Naive thymus-derived CD4-positive, alpha-beta T cell (primary cell): ENCODE measurements around the gene CACHD1. TPM values are rescaled to one million over a fixed set of nuclear protein-coding genes. Genes with fewer than 3 reads are reported as not detected.

Experiments used
- ATAC-seq: fragments of 150-1000 bp; cut with Tn5 transposase; 2 replicates; pipeline ENCODE4 v1.10.0; 2021; ENCODE audit warnings: mild to moderate bottlenecking, moderate library complexity
- CTCF ChIA-PET: fragments of 350-600 bp; sonication (Branson Sonifier 250); formaldehyde crosslinking; loops from one replicate; lab custom pipeline; 2021; ENCODE audit warnings: antibody characterized with exemption; lab: Charles Lee
- POLR2A ChIA-PET: fragments of 350-600 bp; sonication (Branson Sonifier 250); formaldehyde crosslinking; loops from one replicate; lab custom pipeline; 2021; ENCODE audit warnings: antibody characterized with exemption, inconsistent platforms; lab: Charles Lee
- DNase-seq, 9 donors: peaks; one replicate each; pipeline versions ENCODE4 v3.0.0 to v3.0.0-alpha.2; 2020 to 2022; ENCODE audit warnings: mixed read lengths in 1 of 9
- H3K27ac ChIP-seq: one replicate; pipeline ENCODE4 v1.7.0; 2013; ENCODE audit warnings: mild to moderate bottlenecking, low read depth, low read length, moderate library complexity
- H3K27me3 ChIP-seq, 2 donors: one replicate each; pipeline ENCODE4 v1.7.0; 2013; ENCODE audit warnings: low read length in 2 of 2, mild to moderate bottlenecking in 2 of 2, moderate library complexity in 2 of 2; ENCODE audit not compliant: control insufficient read depth in 2 of 2, insufficient read depth in 2 of 2
- H3K36me3 ChIP-seq, 3 experiments: 1 replicate in 2 of 3; 2 replicates in 1 of 3; pipeline ENCODE4 v1.7.0; 2013; ENCODE audit warnings: low read length in 3 of 3, mild to moderate bottlenecking in 3 of 3, moderate library complexity in 1 of 3; ENCODE audit not compliant: insufficient read depth in 3 of 3, control insufficient read depth in 2 of 3
- H3K4me1 ChIP-seq, 2 donors: one replicate each; pipeline ENCODE4 v1.7.0; 2013; ENCODE audit warnings: low read length in 2 of 2, mild to moderate bottlenecking in 2 of 2, moderate library complexity in 1 of 2; ENCODE audit not compliant: control insufficient read depth in 2 of 2, insufficient read depth in 2 of 2
- H3K4me3 ChIP-seq: 2 replicates; pipeline ENCODE4 v1.7.0; 2013; ENCODE audit warnings: mild to moderate bottlenecking, low read length
- H3K9me3 ChIP-seq, 3 experiments: 1 replicate in 2 of 3; 2 replicates in 1 of 3; pipeline ENCODE4 v1.7.0; 2013; ENCODE audit warnings: low read length in 3 of 3; ENCODE audit not compliant: control insufficient read depth in 2 of 3
- H3K27ac Mint-ChIP-seq, 9 donors: one replicate each; pipeline ENCODE4 v1.8.0; 2020 to 2022; ENCODE audit warnings: mixed read lengths in 9 of 9, mild to moderate bottlenecking in 8 of 9, moderate library complexity in 5 of 9, inconsistent platforms in 2 of 9
- H3K27me3 Mint-ChIP-seq, 5 donors: one replicate each; pipeline ENCODE4 v1.8.0; 2021 to 2022; ENCODE audit warnings: mixed read lengths in 5 of 5, mild to moderate bottlenecking in 1 of 5
- H3K36me3 Mint-ChIP-seq, 5 donors: one replicate each; pipeline ENCODE4 v1.8.0; 2020 to 2022; ENCODE audit warnings: mixed read lengths in 5 of 5, mild to moderate bottlenecking in 3 of 5, inconsistent platforms in 1 of 5
- H3K4me1 Mint-ChIP-seq, 7 donors: one replicate each; pipeline ENCODE4 v1.8.0; 2020 to 2022; ENCODE audit warnings: mixed read lengths in 7 of 7, mild to moderate bottlenecking in 3 of 7, inconsistent platforms in 1 of 7
- H3K4me3 Mint-ChIP-seq, 10 donors: one replicate each; pipeline ENCODE4 v1.8.0; 2020 to 2022; ENCODE audit warnings: mild to moderate bottlenecking in 10 of 10, mixed read lengths in 10 of 10, moderate library complexity in 6 of 10, inconsistent platforms in 2 of 10
- H3K9me3 Mint-ChIP-seq, 11 donors: one replicate each; pipeline ENCODE4 v1.8.0; 2020 to 2022; ENCODE audit warnings: mixed read lengths in 11 of 11, mild to moderate bottlenecking in 4 of 11, inconsistent platforms in 1 of 11, moderate library complexity in 1 of 11
- intact Hi-C, 2 donors: fragments of 100-400 bp; cut with micrococcal nuclease; formaldehyde crosslinking; loops; one replicate each; pipeline ENCODE4 v1.15.1; 2023
- polyA plus RNA-seq, 2 donors: library from polyadenylated mRNA; unstranded; fragments of 300-500 nt; fragmentation: Illumina TruSeq; gene quantifications; one replicate each; pipeline ENCODE4 v1.2.3, GENCODE V29; 2021
- total RNA-seq, 6 experiments: library from RNA in 5 of 6; stranded (reverse) in 5 of 6; gene quantifications; 1 replicate in 5 of 6; 2 replicates in 1 of 6; pipeline ENCODE4 v1.2.3 and lab custom pipeline; 2021 to 2026

CACHD1 gene
- total and polyA plus RNA-seq, 7 experiments from 2014 or later: 0.15 to 9.0 (median 3.4) TPM

- intact Hi-C loops: no loop called here
- no peaks in the 10 kb centered on the region for H3K4me1 Mint-ChIP-seq
- no peaks in the 10 kb centered on the region for H3K9me3 Mint-ChIP-seq
- Histone ChIP-seq H3K27me3 (no peaks in the 10 kb centered on the region), H3K4me1 (no peaks in the 10 kb centered on the region), H3K27ac (no peak overlapping the region), H3K36me3 (no peaks in the 10 kb centered on the region), H3K4me3 (no peak overlapping the region), H3K9me3 (no peaks in the 10 kb centered on the region)
- H3K36me3 Mint-ChIP-seq: peaks cover 0 to 31% (median 9%) of the 10 kb centered on the region in 5 donors
- ChIA-PET POLR2A (no interaction called here), CTCF (no interaction called here)
- peaks cover 0 to 6% (median 0%) of the 10 kb centered on the region in 5 donors for H3K27me3 Mint-ChIP-seq
- no peak overlapping the region for H3K4me3 Mint-ChIP-seq
- DNase-seq (no peak), ATAC-seq (no peak)
- no peak overlapping the region for H3K27ac Mint-ChIP-seq
These were observed 199.3 kb downstream of the CACHD1 start for GRCh38 chr1:64669098-64669675.

GRCh38 chr1:64675718-64676345 is 205.9 kb downstream of the CACHD1 start:
- H3K9me3 Mint-ChIP-seq: no peaks in the 10 kb centered on the region
- no peaks in the 10 kb centered on the region for H3K9me3 ChIP-seq
- peak; percentile 57 for ATAC-seq
- H3K4me3 ChIP-seq: no peak overlapping the region
- H3K4me1 Mint-ChIP-seq: peaks cover 0 to 2% (median 0%) of the 10 kb centered on the region in 7 donors
- peak in 5 of 9 donors; percentile 16 to 29 (median 20) for DNase-seq
- peak overlapping the region in 1 of 9 donors; percentile 47 for H3K27ac Mint-ChIP-seq
- no peak overlapping the region for H3K4me3 Mint-ChIP-seq
- H3K27ac ChIP-seq: no peak overlapping the region
- peaks cover 0 to 40% (median 10%) of the 10 kb centered on the region in 5 donors for H3K36me3 Mint-ChIP-seq
- no peaks in the 10 kb centered on the region for H3K4me1 ChIP-seq
- intact Hi-C loops: loop anchor here (1.0 to 5.0 kb wide), 5 partner anchors 123 to 407 kb away; partner anchors contain the start of gene CACHD1 (in 2 of the 2)
- peaks cover 0 to 5% (median 0%) of the 10 kb centered on the region in 3 experiments for H3K36me3 ChIP-seq
- H3K27me3 ChIP-seq: no peaks in the 10 kb centered on the region
- peaks cover 0 to under 1% (median 0%) of the 10 kb centered on the region in 5 donors for H3K27me3 Mint-ChIP-seq
- ChIA-PET CTCF (interaction anchor here (0.6 to 4.7 kb wide), 14 partner anchors 10 to 428 kb away, joined by 3 to 24 read pairs (median 4); no protein-coding TSS in a partner anchor), POLR2A (interaction anchor here (0.5 to 0.7 kb wide), 2 partner anchors 184 to 331 kb away, joined by 3 to 4 read pairs; no protein-coding TSS in a partner anchor)

GRCh38 chr1:64676386-64676785 is 206.5 kb downstream of the CACHD1 start:
- no peaks in the 10 kb centered on the region for H3K9me3 Mint-ChIP-seq
- DNase-seq (no peak), ATAC-seq (no peak)
- peaks cover 0 to 5% (median 0%) of the 10 kb centered on the region in 3 experiments for H3K36me3 ChIP-seq
- peaks cover 0 to 2% (median 0%) of the 10 kb centered on the region in 7 donors for H3K4me1 Mint-ChIP-seq
- peaks cover 0 to 4% (median 0%) of the 10 kb centered on the region in 5 donors for H3K27me3 Mint-ChIP-seq
- H3K4me1 ChIP-seq: no peaks in the 10 kb centered on the region
- intact Hi-C loops: loop anchor here (1.0 to 5.0 kb wide), 2 partner anchors 123 to 204 kb away; partner anchors contain the start of gene CACHD1 (in 1 of the 2)
- peaks cover 0 to 45% (median 10%) of the 10 kb centered on the region in 5 donors for H3K36me3 Mint-ChIP-seq
- H3K27me3 ChIP-seq: no peaks in the 10 kb centered on the region
- no peak overlapping the region for H3K4me3 ChIP-seq
- no peak overlapping the region for H3K4me3 Mint-ChIP-seq
- no peak overlapping the region for H3K27ac Mint-ChIP-seq
- H3K27ac ChIP-seq: no peak overlapping the region
- ChIA-PET POLR2A (interaction anchor here (0.5 to 0.7 kb wide), 3 partner anchors 185 to 331 kb away, joined by 3 to 4 read pairs (median 3); no protein-coding TSS in a partner anchor), CTCF (interaction anchor here (0.9 to 4.7 kb wide), 10 partner anchors 9 to 408 kb away, joined by 3 to 24 read pairs (median 5); no protein-coding TSS in a partner anchor)
- H3K9me3 ChIP-seq: no peaks in the 10 kb centered on the region

- no peak overlapping the region for H3K4me3 ChIP-seq
- POLR2A ChIA-PET: no interaction called here
- Mint-ChIP-seq H3K27me3 (peaks cover 0 to 4% (median 0%) of the 10 kb centered on the region in 5 donors), H3K27ac (no peak overlapping the region), H3K36me3 (peaks cover 0 to 52% (median 10%) of the 10 kb centered on the region in 5 donors), H3K9me3 (no peaks in the 10 kb centered on the region), H3K4me1 (peaks cover 0 to 2% (median 0%) of the 10 kb centered on the region in 7 donors), H3K4me3 (no peak overlapping the region)
- no peak overlapping the region for H3K27ac ChIP-seq
- H3K27me3 ChIP-seq: no peaks in the 10 kb centered on the region
- DNase-seq: no peak
- intact Hi-C loops: loop anchor here in 1 of 2 donors (5.0 kb wide), 1 partner anchor 205 kb away; the partner anchor contains the start of gene CACHD1
- H3K4me1 ChIP-seq: no peaks in the 10 kb centered on the region
- H3K9me3 ChIP-seq: no peaks in the 10 kb centered on the region
- peaks cover 0 to 15% (median 0%) of the 10 kb centered on the region in 3 experiments for H3K36me3 ChIP-seq
- CTCF ChIA-PET: interaction anchor here (0.8 to 4.7 kb wide), 5 partner anchors 15 to 449 kb away, joined by 4 to 24 read pairs (median 5); no protein-coding TSS in a partner anchor
- no peak for ATAC-seq
These were observed 207.6 kb downstream of the CACHD1 start for GRCh38 chr1:64677532-64677931.

GRCh38 chr1:64678366-64678765 is 208.4 kb downstream of the CACHD1 start:
- H3K36me3 Mint-ChIP-seq: peaks cover 0 to 53% (median 10%) of the 10 kb centered on the region in 5 donors
- no peak for DNase-seq
- no peak overlapping the region for H3K27ac Mint-ChIP-seq
- Histone ChIP-seq H3K4me3 (no peak overlapping the region), H3K4me1 (no peaks in the 10 kb centered on the region), H3K27ac (no peak overlapping the region), H3K27me3 (no peaks in the 10 kb centered on the region), H3K9me3 (no peaks in the 10 kb centered on the region), H3K36me3 (peaks cover 0 to 20% (median 0%) of the 10 kb centered on the region in 3 experiments)
- peaks cover 0 to 4% (median 0%) of the 10 kb centered on the region in 5 donors for H3K27me3 Mint-ChIP-seq
- H3K9me3 Mint-ChIP-seq: no peaks in the 10 kb centered on the region
- peaks cover 0 to 2% (median 0%) of the 10 kb centered on the region in 7 donors for H3K4me1 Mint-ChIP-seq
- no peak for ATAC-seq
- POLR2A ChIA-PET: interaction anchor here (0.6 kb wide), 1 partner anchor 70 kb away, joined by 3 read pairs; no protein-coding TSS in a partner anchor
- CTCF ChIA-PET: interaction anchor here (0.6 to 2.2 kb wide), 4 partner anchors 9 to 410 kb away, joined by 3 to 5 read pairs (median 4); no protein-coding TSS in a partner anchor
- H3K4me3 Mint-ChIP-seq: no peak overlapping the region
- intact Hi-C loops: loop anchor here in 1 of 2 donors (5.0 kb wide), 1 partner anchor 206 kb away; the partner anchor contains the start of gene CACHD1

GRCh38 chr1:64679177-64679576 is 209.2 kb downstream of the CACHD1 start:
- Histone ChIP-seq H3K4me3 (no peak overlapping the region), H3K9me3 (no peaks in the 10 kb centered on the region), H3K27ac (no peak overlapping the region), H3K36me3 (peaks cover 0 to 26% (median 0%) of the 10 kb centered on the region in 3 experiments), H3K4me1 (no peaks in the 10 kb centered on the region), H3K27me3 (no peaks in the 10 kb centered on the region)
- POLR2A ChIA-PET: interaction anchor here (0.5 kb wide), 1 partner anchor 144 kb away, joined by 4 read pairs; no protein-coding TSS in a partner anchor
- DNase-seq: no peak
- Mint-ChIP-seq H3K4me3 (no peak overlapping the region), H3K36me3 (peaks cover 0 to 56% (median 10%) of the 10 kb centered on the region in 5 donors), H3K9me3 (no peaks in the 10 kb centered on the region), H3K27ac (peak overlapping the region in 1 of 9 donors; percentile 73), H3K27me3 (peaks cover 0 to 4% (median 0%) of the 10 kb centered on the region in 5 donors), H3K4me1 (peaks cover 0 to 2% (median 0%) of the 10 kb centered on the region in 7 donors)
- CTCF ChIA-PET: interaction anchor here (0.8 to 2.2 kb wide), 3 partner anchors 9 to 411 kb away, joined by 3 to 5 read pairs (median 5); no protein-coding TSS in a partner anchor
- ATAC-seq: no peak
- intact Hi-C loops: loop anchor here in 1 of 2 donors (5.0 kb wide), 1 partner anchor 207 kb away; the partner anchor contains the start of gene CACHD1
